Medulla oblongata (tissue), 1 donor: ENCODE data around the gene M6PR.
"Not testable (repeated sequence)": the region's sequence is repeated elsewhere in the genome, so short reads cannot be mapped to it uniquely, and the experiment has no call there.

Source experiments
- DNase-seq: peaks from one replicate; pipeline ENCODE4 v3.0.0-alpha.2; 2015; ENCODE audit errors: extremely low spot score

M6PR gene

DNA sequence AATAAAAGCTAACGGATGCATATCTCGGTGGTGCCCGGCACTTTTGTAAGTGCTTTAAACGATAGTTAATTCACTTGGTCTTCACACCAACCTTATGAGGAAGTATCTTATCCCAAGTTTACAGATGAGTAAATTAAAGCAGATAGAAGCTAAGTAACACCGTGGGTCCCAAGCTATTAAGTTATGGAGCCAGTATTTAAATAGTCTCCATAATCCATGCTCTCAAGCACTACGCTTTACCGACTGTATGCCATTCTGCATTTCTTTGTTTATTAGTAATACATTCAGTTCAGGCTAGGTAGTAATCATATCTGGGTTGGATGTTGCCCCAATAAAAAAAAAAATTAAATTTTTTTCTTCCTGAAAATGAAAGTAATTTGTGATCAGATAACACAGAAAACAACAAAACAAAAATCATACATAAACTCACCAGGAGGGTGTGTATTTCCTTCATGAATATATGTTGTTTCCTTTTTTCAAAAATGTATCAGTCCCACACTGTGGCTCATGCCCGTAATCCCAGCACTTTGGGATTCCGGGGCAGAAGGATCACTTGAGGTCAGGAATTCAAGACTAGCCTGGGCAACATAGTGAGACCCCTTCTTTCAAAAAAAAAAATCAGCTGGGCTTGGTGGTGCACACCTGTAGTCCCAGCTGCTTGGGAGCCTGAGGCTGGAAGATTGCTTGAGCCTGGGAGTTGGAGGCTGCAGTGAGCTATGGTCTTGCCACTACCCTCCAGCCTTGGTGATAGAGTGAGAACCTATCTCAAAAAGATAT is 1.4 kb upstream of the M6PR start:
- DNase-seq: no peak

DNA sequence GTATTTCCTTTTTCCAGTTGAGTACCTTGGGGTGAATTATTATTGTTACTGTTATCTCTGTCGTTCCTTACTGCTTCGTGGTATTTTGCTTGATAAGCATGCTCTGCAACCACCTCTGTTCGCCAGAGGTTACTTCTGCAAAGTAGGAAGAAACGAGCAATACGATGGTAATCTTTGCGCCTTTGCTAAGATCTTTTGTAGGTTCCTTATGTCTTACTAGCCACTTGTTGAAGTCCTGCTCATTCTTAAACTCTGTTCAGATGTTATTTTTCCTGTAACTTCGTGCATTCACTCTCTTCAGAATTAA is 729 bp upstream of the M6PR start:
- DNase-seq: no peak

DNA sequence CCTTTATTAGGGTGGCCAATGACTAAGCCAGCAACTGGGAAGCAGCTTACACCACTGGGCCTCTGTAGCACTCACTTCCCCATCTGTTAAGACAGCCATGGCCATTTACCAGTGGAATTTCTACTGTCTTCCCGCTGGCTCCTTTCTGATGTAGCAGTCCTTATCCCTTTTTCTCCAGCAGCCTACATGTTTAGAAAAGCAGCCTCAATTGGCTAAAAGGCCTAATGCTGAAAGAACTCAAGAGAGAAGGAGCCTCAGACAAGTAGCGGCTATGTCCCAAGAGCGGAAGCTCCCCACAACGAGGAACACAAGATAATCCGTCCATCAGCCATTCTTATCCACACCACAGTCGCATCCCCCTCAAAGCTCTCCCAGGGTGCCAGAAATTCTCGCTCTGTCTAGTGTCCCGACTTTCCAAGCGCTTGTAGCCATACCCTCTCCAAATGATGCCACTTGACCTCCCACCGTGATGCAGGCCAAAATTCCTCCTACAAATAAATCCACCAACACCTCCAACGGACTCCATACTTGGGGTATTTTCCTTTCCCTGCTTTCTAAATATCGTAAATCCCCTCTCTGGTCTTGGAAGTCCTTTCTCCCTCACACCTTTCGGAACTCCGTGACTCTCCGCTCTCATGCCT is 624 bp downstream of the M6PR start:
- peak; percentile 43 for DNase-seq

DNA sequence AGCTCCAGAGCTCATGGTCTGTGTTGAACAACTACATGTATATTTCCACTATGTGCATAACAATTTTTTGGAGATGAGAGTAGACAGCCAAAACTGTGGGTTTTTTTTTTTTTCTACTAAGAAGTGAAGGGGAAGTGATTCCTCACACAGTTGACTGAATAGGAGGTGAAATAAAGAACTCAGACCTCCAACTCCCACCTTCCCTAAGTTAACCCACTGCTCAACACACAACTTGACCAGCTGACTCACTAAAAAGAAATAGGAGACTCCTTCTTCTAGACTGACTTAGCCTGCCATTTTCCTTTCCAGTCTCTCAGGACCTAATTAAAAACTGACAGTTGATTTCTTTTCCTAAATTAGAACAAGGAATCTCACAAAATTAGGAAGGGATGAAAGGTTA is 1.7 kb downstream of the M6PR start:
- DNase-seq: no peak

DNA sequence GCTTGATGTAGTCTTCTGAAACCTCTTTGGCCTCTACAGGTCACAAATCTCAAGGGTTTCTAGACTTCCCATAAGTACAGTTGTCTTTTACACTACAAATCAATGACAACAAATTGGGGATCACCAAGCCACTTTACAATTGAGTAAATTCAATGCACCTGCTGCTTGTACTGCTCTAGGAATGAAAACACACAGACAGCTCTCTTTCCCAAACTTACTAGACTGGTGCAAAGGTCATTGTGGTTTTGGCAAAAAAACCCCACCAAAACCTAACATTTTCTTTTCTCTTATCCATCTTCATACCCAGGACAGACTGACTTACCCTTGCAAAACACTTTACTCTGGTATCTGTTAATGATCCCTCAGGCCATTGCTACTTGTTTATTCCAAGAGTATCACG is 2.7 kb downstream of the M6PR start:
- DNase-seq: no peak

DNA sequence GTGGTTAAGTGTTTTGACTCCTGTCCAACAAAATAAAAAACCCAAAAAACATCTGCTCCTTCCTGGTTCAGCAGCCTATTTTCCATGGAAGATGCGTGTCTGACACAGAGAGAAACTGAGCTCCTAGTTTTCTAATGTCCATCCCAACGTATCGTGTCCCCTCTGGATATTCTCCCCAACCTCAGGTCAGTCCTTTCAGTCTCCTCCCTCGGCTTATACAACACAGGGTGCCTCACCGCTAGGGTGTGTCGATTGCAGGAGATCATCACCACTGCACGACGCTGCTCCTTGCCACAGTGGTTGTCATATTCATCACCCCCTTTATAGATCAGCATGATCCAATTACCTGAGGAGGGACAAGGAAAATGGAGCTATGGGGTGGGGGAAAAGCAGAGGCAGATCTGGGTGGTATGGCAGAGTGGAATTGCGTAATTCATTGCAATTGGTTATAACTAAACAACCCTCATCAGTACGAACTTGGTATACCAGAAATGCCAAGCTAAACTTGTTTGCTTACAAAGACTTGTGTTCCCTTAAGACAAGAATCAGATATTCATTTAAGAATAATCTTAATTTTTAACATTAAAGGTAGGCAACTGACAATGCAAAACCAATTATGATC is 5.8 kb downstream of the M6PR start:
- DNase-seq: no peak

DNA sequence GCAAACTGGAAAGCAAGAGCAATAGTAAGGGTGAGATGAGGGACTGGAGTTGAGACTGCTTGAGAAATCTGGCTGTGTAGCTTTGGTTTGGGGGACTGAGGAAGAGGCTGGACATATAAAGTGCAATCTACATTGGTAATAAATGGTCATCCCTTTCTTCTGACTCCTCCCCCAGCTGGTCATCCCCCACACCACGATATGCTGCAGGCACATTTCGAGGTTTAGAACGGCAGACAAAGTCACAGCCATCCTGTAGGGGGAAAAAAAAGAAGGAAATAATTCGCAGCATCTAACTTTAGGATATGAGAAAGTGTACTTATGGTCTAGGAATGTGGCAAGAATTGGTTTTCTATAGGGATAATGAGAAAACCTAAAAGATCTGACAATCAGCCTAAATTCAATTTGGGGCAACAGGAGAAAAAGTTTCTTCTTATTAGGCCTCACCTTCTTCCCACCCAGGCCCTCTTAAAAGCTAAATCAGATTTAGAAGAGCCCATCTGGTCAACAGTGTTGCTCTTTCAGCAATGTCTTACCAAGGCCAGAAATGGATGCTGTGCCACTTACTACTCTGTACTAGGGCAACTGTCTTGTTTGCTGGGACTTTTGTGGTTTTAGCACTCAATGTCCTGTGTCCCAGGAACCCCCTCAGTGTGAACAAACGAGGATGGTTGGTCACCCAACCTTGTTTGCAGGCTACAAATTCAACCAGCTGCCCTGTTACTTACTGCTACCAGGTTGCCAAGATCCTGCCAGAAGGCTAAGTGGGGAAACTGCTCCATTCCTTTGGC is 7.6 kb downstream of the M6PR start:
- no peak for DNase-seq

DNA sequence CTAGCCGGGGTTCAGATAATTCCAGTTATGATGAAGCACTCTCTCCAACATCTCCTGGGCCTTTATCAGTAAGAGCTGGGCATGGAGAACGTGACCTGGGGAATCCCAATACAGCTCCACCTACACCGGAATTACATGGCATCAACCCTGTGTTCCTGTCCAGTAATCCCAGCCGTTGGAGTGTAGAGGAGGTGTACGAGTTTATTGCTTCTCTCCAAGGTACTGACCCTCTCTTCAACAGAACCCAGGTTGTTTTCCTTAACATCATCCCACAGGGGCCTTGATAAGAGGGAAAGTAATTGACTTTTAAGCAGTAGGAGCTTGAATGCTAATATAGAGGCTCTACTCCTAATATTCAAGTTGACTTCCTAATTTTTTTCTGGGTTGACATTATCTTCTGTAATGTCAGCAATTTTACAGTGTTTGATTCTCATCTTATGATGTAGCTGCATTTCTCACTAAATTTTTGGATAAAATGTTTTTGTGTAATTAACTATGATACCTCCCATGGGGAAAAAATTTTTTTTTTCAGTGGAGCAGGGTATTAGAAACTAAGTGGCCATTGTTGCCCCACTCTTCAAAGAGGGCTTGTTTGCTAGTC is 11.5 kb downstream of the M6PR start:
- DNase-seq: not testable (repeated sequence)

DNA sequence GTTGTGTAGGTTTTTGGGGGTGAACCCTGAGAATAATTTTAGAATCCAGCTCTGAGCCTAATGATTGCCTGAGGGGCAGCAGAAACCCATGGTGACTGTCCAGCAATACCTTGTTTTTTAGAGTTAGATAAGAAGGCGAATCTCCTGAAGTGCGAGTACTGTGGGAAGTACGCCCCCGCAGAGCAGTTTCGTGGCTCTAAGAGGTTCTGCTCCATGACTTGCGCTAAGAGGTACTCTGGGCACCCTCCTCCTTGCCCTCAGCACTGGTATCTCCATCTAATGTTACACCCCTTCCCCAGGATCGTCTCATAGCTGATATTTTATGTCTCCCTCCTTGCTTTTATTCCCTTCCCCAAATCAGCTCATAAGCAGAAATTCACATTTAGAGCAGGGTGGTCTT is 12.7 kb downstream of the M6PR start:
- DNase-seq: no peak

DNA sequence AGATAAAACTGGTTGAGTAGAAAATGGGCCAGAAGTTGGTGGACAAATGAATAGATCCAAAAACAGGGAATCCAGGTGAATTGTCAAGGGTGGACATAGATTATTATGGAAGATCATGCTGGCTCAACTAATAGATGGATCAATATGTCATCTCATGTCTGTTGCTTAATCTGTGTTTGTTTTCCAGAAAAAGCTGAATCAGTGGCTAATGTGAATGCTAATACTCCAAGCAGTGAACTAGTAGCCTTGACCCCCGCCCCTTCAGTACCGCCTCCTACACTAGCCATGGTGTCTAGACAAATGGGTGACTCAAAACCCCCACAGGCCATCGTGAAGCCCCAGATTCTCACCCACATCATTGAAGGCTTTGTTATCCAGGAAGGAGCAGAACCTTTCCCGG is 15.4 kb downstream of the M6PR start:
- DNase-seq: not testable (repeated sequence)

DNA sequence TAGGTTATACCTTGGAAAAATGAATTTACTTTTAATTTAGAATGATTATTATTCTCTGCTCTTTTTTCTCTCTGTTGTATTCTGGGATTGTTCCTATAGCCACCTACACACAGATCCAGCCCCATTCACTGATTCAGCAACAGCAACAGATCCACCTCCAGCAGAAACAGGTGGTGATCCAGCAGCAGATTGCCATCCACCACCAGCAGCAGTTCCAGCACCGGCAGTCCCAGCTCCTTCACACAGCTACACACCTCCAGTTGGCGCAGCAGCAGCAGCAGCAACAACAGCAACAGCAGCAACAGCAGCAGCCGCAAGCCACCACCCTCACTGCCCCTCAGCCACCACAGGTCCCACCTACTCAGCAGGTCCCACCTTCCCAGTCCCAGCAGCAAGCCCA is 17.0 kb downstream of the M6PR start:
- not testable (repeated sequence) for DNase-seq

DNA sequence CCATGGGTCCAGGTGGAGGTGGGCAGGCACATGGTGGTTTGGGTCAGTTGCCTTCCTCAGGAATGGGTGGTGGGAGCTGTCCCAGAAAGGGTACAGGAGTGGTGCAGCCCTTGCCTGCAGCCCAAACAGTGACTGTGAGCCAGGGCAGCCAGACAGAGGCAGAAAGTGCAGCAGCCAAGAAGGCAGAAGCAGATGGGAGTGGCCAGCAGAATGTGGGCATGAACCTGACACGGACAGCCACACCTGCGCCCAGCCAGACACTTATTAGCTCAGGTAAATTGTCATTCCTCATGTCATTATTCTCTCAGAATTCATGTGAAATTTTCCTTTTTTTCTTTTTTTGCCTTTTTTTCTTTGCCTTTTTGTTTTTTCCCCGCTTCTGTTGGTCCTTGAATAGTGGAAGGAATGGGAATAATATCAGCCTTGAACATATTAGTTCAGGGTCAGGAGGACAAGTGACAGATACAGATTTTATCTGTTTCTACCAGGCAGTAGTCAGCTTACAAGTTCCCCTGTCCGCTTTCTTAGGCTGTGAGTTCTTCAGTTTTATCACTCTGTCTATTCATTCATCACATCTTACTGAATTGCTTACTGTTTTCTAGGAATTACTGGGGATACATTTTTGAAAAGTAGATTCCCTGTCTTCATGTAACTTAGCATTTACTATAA is 18.7 kb downstream of the M6PR start:
- not testable (repeated sequence) for DNase-seq

DNA sequence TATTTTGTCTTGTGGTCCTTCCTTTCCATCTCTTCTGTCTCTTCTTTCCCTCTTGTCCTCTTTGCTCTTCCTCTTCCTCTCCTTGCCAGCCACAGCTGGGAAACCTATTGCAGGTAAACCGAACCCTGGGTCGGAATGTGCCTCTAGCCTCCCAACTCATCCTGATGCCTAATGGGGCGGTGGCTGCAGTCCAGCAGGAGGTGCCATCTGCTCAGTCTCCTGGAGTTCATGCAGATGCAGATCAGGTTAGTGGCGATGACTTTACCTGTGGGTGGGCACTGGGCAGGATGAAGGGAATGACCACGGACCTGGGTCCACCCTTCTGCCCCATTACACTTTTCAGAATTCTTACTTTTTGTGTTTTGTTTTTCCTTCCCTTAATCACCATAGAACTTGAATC is 26.9 kb downstream of the M6PR start:
- DNase-seq: no peak

DNA sequence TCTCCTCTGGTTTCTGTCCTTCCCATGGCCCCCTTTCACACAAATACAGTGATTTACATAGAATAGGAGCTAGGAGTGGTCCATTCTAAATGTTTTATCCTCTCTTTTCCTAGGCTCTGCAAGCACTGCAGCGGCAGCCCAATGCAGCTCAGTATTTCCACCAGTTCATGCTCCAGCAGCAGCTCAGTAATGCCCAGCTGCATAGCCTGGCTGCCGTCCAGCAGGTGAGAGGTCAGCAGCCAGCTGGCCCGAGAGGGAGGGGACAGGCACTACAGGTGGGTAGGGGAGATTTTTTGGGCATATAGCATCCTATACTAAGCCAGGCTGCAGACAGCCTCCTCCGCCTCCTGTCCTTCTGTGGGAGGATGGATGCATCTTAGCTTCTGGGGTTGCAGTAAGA is 29.8 kb downstream of the M6PR start:
- DNase-seq: not testable (repeated sequence)

DNA sequence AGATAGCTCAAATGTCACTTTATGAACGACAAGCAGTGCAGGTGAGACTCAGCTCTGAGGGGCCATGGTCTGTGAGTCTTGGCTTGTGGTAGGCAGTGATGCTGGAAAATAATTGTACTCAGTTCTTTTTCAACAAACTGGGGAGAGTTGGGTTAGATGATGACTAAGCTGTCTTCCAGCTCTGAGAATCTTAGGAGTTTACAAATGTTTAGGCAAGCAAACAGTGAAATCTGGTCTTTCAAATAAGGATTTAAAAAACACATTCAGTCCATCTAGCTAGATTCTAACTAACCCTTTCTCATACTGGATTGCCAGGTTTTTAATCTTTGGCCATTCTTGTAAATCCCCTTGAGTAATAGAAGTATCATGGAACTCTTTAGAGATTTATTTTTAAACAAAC is 31.7 kb downstream of the M6PR start:
- no peak for DNase-seq

DNA sequence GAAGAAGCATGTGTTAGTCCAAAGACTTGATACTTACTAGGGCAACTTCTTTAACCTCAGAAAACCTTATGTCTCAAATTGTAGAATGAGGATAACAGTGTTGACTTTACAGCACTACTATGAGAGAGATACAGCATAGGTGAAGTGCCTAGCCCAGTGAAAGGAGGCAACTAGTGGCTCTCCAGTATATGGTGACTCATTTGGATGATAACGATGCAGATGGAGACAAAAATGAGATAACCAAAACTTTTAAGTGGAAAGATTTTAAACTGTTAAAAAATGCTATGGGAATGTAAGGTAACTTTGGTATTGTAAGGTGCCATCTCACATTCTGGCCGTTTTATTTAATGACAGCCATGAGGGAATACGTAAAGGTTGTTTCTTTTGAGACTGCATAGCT is 32.4 kb downstream of the M6PR start:
- no peak for DNase-seq

DNA sequence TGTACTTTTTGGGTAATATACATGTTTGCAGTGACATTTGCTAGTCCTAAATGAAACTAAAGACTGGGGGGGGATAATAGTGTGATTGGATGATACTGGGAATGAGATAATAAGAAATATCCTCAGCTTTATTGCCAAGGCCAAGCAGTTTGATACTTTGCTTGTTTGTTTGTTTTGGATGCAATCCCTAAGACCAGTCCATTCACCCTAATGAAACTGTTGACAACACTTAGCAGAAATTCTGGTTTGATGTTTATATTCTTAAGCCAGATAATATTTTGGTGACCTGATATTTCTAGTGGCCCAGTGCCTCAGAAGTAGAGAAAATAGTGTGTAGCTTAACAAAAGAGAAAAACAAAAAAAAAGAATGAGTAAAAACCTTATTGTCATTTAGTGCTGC is 33.3 kb downstream of the M6PR start:
- no peak for DNase-seq

DNA sequence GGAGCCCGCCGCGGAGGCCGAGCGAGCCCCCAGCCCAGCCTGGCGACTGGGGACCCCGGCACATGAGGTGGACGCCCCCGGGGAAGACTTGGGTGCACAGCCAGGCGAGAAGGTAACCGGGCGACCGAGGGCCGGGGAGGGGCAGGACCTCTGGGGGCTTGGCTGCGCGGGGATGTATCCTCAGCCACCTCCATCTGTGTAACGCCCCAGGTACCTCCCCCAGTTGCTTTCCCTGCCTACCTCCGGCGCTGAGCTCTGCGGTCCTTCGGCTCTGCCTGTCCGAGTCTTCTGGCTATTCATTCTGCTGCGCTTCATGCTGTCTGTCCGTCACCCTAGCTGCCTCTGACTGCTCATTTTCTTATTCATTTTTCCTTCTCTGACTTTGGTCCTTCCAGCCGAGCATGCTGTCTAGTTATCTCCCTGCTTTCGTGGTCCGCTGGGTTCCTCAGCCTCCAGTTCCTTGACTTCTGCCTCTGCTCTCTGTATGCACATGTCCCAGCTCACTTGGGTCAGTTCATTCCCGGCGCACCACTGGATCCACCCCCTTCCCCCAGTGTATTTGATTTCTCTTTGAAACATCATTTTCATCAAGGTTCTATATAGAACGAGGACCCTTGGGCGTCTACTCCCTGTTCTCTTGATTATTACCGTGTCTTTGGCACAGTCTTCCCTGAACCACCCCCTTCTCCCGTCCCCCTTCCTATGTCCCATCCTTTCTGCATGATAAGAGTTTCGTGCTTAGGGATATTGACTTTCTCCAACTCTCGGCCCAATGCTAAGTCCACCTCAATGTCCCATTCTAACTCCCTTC is 34.5 kb downstream of the M6PR start:
- DNase-seq: peak; percentile 31

DNA sequence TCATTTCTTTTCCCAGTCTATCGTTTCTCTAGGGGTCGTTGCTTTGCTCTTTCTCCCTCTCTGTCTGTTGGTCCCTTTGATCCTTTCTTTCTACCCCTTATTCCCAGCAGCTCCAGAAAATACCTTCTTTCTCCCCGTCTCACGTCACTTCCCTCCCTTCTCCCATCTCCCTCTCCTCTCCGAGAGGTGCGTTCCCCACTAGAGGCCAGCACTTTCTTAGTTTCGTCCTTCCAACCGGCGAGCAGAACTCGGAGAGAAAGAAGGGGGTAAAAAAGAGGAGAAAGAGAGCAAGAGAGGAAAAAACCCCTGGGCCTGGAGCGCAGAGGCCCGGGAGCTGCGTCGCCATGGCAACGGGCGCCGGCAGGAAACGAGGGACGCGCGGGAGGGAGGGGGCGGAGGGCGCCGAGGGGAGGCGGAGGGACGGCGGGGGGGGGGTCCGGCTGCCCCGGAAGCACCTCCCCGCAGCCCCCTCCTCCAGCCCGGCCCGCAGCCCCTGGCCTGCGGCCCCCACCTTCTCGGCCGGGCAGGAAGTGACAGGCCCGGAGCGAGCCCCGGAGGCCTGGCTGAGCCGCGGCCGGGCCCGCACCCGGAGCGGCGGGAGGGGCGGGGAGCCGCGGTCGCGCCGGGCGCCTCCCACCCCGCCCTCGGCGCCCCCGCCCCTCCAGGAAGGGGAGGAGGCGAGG is 35.3 kb downstream of the M6PR start, which contains the start of gene PHC1:
Gene PHC1 (plus strand): TSS at position 477 of the 683 bp plus-strand sequence. CDS start 3,169 bp downstream, outside the sequence.
- peak; percentile 82 for DNase-seq

DNA sequence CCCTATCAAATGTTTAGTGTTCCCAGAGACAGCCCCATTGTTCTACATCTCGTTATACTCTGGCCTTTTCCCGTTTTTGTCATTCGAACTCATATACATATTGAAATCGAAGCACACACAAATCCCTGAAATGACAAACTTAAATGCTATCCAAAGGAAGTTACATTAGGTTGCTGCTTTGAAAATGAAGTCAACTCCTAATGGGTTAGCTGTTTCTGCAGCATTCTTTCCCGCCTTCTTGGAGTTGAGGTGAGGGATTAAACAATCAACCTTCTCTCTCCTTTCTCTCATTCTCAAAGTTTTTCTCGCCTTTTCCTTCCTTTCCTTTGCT is 35.8 kb downstream of the M6PR start:
- DNase-seq: no peak
